ENCODE data around the gene UMAD1.

DNA sequence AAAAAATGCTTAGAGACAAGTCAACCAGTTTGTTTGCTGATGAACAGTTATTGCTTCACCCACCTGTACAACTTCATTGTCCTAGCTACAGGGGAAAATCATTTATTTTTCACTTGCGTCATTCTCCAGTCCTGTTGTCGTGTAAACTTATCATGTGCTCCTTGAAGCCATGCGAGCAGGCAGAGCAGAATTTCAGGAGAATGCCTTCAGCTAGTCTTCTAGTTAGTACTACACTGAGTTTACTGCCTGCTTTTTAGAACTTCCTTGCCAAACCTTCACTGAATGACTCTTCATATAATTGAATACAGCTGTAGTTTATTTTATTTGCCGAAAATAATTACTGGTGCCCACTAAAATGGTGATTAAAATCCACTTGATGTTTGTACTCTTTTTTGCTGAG is 62.3 kb downstream of the UMAD1 start:
- TF ChIP-seq, protein P1, sequence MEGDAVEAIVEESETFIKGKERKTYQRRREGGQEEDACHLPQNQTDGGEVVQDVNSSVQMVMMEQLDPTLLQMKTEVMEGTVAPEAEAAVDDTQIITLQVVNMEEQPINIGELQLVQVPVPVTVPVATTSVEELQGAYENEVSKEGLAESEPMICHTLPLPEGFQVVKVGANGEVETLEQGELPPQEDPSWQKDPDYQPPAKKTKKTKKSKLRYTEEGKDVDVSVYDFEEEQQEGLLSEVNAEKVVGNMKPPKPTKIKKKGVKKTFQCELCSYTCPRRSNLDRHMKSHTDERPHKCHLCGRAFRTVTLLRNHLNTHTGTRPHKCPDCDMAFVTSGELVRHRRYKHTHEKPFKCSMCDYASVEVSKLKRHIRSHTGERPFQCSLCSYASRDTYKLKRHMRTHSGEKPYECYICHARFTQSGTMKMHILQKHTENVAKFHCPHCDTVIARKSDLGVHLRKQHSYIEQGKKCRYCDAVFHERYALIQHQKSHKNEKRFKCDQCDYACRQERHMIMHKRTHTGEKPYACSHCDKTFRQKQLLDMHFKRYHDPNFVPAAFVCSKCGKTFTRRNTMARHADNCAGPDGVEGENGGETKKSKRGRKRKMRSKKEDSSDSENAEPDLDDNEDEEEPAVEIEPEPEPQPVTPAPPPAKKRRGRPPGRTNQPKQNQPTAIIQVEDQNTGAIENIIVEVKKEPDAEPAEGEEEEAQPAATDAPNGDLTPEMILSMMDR (IDR thresholded peaks at IDR 0.05), result no peak
- no peak for TF ChIP-seq POLR2A (IDR thresholded peaks at IDR 0.05)

Measured in Peyer's patch (tissue), 4 donors.